CD4-positive, alpha-beta T cell treated with Interleukin-1 beta for 1 hour (primary cell): ENCODE results near the gene ATXN7L2.
"Not testable (repeated sequence)": the region's sequence is repeated elsewhere in the genome, so short reads cannot be mapped to it uniquely, and the experiment has no call there.

Source experiments
- DNase-seq, 2 donors: peaks; one replicate each; pipeline ENCODE4 v3.0.0-alpha.2; 2020 to 2022

Gene ATXN7L2

GRCh38 chr1:109483672-109484518 is at the start of gene ATXN7L2:
Gene ATXN7L2, plus strand, starts transcription at chr1:109483905. Its CDS starts 49 bp downstream, at chr1:109483954.
- peak; percentile 96 to 97 for DNase-seq

- no peak for DNase-seq
These were observed 49.2 kb upstream of the ATXN7L2 start for GRCh38 chr1:109434484-109434883.

- no peak for DNase-seq
These were observed 44.9 kb upstream of the ATXN7L2 start for GRCh38 chr1:109438798-109439297.

GRCh38 chr1:109441069-109441468 is 42.6 kb upstream of the ATXN7L2 start:
- no peak for DNase-seq

- DNase-seq = no peak
These were observed 40.2 kb upstream of the ATXN7L2 start for GRCh38 chr1:109443476-109443875.

GRCh38 chr1:109444346-109444745 is 39.4 kb upstream of the ATXN7L2 start:
- DNase-seq = no peak

GRCh38 chr1:109445949-109446695 is 37.6 kb upstream of the ATXN7L2 start:
- DNase-seq = not testable (repeated sequence)

GRCh38 chr1:109447524-109447923 is 36.2 kb upstream of the ATXN7L2 start:
- no peak for DNase-seq

GRCh38 chr1:109454497-109455133 is 29.1 kb upstream of the ATXN7L2 start:
- no peak for DNase-seq

- no peak for DNase-seq
These were observed 25.9 kb upstream of the ATXN7L2 start for GRCh38 chr1:109457819-109458218.

GRCh38 chr1:109466125-109466451 is 17.6 kb upstream of the ATXN7L2 start:
- DNase-seq = no peak

- DNase-seq = peak in 1 of 2 donors; percentile 18
These were observed 17.0 kb upstream of the ATXN7L2 start, which contains the start of gene SYPL2 for GRCh38 chr1:109466452-109467300. Gene SYPL2, plus strand, starts transcription at chr1:109466546. Its CDS starts 298 bp downstream, at chr1:109466844.

- DNase-seq = no peak
These were observed 16.4 kb upstream of the ATXN7L2 start for GRCh38 chr1:109467301-109467777.

GRCh38 chr1:109468061-109468460 is 15.6 kb upstream of the ATXN7L2 start:
- DNase-seq = no peak

- DNase-seq = no peak
These were observed 14.8 kb upstream of the ATXN7L2 start for GRCh38 chr1:109468903-109469302.

- DNase-seq = no peak
These were observed 13.5 kb upstream of the ATXN7L2 start for GRCh38 chr1:109470245-109470644.

GRCh38 chr1:109472779-109473178 is 10.9 kb upstream of the ATXN7L2 start:
- no peak for DNase-seq

- not testable (repeated sequence) for DNase-seq
These were observed 10.2 kb upstream of the ATXN7L2 start for GRCh38 chr1:109473284-109474057.

- no peak for DNase-seq
These were observed 9.0 kb upstream of the ATXN7L2 start for GRCh38 chr1:109474697-109475096.

GRCh38 chr1:109475261-109475660 is 8.4 kb upstream of the ATXN7L2 start:
- no peak for DNase-seq

- no peak for DNase-seq
These were observed 6.9 kb upstream of the ATXN7L2 start for GRCh38 chr1:109476825-109477224.
